ENCODE results near the gene AVP.

Gene AVP

DNA sequence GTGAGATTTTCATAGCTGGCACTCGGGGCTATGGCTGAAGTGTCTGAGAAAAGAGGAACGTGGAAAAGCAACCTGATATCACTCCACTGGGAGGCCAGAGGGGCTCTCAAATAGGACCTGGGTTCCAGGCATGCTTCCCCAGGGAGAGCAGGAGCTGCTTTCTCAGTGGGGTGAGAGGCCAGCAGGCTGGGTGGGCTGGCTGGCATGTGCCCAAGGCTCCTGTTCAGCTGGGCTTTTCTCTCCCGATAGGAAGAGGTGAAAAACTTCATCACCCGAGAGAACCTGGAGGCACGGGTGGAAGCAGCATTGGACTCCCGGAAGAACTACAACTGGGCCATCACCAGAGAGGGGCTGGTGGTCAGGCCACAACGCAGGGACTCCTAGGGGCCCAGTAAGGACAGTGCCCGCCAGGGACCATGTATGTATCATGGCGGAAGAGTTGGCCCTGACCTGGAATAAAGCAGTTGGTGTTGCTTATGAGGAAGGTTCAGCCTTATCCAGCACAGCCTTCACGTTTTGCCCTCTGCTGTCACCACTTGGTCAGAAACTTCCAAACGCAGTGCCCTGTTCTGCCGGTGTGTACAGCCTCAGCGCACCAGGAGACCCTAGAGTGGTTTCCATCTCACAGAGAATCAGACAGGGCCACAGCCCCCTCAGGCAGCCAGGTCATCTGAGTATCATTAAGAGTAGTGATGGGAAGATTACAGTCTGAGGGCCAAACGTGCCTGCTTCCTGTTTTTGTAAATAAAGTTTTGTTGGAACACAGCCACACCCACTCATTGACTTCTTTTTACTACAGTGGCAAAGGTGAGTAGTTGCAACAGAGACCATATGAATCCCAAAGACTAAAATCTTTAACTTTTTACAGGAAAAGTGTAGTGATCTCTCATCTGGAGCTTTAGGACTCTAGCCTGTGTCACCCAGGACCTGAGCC, 36.8 kb downstream of the AVP start:
- no peak for DNase-seq (ENCODE audit: low read depth)

DNA sequence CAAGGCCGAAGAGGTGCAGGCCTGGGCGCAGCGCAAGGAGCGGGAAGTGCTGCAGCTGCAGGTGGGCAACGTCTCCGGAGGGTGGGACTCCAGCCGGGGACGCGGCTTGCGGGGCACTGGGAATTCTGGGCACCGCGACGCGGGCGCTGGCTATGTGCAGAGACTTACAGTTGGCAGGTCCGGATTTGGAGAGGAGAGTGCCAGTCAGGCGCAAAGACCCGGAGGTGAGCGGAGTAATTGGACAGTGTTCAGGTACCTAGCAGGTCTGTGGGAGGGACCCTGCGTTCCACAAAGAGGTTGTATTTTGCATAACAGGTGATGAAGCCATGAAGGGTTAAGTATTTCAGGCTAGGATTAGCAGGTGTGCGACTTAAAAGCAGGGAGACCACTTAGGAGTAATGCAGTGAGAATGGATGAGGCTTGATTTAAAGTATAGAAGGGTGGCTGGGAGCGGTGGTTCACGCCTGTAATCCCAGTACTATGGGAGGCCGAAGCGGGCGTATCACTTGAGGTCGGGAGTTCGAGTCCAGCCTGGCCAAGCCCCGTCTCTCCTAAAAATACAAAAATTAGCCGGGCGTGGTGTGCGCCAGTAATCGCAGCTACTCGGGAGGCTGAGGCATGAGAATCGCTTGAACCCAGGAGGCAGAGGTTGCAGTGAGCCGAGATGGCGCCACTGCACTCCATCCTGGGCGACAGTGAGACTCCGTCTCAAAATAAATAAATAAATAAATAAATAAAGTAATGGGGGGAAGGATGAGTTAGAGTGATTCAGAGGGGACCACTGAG, 37.7 kb downstream of the AVP start:
- DNase-seq (ENCODE audit: low read depth) = no peak

- peak; percentile 64 for DNase-seq (ENCODE audit: low read depth)
These were observed 38.5 kb downstream of the AVP start, which contains the start of gene MRPS26 for GRCh38 chr20:3045816-3046676. Gene MRPS26, plus strand, starts transcription at chr20:3046052. Its CDS starts 17 bp downstream, at chr20:3046069.

DNA sequence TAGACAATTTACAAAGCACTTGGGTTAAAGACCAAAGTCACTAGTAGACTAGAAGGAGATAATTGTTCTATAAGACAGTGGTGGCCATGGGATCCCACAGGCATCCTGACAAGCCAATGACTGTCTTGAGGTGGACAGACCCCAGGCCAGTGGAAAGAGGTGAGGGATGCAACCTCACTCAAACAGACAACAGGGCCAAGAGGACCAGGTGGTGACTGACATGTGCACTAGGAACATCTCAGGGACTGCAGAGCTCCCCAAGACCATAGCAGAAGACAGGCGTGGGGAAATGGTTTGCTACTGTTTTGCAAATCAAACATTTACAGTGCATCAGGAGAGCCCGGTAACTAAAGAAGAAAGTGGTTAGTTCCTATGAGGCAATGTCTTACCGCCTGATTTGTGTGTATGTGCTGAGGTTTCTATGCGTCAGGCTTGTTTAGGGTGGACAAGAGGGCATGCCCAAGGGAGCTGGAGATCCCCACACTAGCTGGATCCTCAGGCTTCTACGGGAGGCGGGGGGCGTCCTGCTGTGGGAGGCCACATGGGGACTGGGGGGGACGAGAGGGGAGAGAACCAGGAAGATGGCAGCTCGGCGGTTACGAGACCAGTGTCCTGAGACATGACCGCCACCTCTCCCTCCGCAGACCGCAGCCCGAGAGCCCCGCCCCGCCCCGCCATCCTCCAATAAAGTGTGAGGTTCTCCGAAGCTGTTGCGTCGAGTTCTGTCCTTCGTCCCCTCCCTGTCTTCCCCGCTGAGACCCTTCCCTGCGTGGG, 39.3 kb downstream of the AVP start:
- DNase-seq (ENCODE audit: low read depth) = peak; percentile 26

DNA sequence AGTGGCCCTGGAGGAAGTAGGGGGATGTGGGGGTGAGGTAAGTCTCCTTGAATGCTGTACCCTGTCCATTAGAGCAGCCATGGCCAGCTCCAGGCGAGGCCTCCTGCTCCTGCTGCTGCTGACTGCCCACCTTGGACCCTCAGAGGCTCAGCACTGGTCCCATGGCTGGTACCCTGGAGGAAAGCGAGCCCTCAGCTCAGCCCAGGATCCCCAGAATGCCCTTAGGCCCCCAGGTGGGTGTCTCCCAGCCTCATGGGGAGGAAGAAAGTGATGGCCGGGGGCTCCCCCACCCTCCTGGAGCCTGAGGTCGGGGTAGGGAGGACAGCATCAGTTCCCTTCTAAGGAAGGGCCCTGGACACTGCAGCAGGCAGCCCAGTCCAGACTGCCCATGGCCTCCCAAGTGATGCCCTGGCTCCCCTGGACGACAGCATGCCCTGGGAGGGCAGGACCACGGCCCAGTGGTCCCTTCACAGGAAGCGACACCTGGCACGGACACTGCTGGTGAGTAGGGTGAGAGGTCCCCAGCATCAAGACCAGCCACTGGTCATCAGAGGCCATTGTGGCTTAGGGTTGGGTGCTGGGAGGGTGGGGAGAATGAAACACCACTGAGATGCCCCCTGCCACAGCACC, 40.1 kb downstream of the AVP start:
- DNase-seq (ENCODE audit: low read depth) = no peak

DNA sequence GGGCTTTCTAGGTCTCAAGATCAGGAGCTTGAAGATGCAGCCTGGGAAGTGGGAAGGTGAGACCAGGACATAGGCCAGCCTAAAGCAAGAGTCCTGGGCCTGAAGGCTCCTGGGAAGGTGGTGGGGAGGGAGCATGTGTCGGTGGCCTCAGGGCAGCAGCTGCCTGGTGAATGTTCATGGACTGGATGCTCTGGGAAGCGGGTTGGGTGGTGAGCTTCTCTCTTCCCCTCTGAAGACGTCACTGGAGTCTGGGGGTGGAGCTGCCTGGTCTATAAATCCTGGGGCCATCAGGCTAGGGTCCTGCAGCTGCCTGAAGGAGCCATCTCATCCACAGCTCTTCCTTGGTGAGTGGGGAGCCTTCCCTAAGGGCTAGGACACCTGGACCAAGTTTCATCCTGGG, 41.2 kb downstream of the AVP start, which contains the start of gene GNRH2:
Gene GNRH2 (plus strand): TSS at position 301 of the 400 bp plus-strand sequence. CDS start 793 bp downstream, outside the sequence.
- no peak for DNase-seq (ENCODE audit: low read depth)

DNA sequence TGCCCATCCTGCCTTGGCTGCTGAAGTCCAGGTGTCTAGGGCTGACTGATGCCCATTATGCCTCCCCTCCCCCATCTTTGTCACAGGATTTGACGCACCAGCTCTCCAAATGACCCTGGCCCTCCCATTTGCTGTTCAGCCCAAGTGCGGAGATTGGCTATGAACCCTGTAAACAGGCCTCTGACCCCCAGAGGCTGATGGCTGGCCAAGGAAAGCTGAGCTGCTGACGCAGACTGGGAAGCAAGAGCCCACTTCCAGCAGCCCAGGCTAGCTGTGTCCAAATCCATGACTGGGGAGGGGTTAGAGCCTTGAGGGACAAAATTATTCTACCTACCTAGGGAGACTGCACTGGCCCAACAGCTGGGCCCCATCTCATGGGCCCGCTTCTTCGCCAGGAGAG, 41.9 kb downstream of the AVP start:
- no peak for DNase-seq (ENCODE audit: low read depth)

DNA sequence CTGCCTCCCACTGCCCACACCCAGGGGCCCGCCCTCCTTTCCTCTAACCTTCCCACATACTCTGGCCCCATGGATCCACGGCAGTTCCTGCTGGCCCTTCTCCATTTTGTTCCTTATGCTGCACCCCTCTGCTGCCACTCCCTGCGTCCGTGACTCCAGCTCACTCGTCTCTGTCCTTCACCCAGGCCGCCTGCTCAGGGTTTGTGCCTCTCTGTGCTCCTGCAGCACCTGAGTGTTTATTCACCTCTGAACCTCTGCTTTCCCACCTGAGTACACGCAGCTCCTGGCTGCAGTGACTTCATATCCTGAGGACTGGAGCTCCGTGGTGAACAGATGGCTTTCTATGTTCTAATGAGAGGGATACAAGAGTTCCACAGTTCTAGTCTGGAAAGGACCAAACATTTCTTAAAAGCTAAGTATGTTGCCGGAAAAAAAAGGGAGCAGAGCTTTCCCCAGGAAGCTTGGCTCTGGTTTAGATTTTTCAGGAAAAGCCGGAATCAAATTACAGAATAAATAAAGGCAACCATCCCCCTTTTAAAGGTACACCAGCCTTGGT, 42.6 kb downstream of the AVP start:
- DNase-seq (ENCODE audit: low read depth) = no peak

GRCh38 chr20:3040086-3040485, 44.4 kb downstream of the AVP start:
- no peak for DNase-seq (ENCODE audit: low read depth)

- no peak for DNase-seq (ENCODE audit: low read depth)
These were observed 45.1 kb downstream of the AVP start for GRCh38 chr20:3039426-3039825.

GRCh38 chr20:3038454-3038853, 46.1 kb downstream of the AVP start:
- DNase-seq (ENCODE audit: low read depth) = no peak

DNA sequence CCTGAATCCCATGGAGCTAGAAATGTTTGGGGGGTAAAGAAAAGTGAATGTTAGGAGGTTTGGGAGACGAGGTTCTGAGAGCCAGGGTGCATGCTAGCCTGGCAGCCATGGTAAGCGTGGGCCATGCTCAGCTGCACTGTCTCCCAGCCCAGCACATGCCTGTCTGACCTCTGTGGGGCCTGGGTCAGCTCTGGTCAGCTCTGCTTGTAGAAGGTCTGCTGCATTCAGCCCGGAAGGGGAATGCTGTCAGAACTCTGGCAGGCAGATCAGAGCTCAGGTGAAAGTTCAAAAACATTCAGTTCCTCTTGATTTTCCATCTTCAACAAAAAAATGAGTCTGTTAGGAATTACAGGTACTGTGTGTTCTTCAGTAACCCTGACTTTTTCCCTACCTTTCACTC, 46.9 kb downstream of the AVP start:
- DNase-seq (ENCODE audit: low read depth) = no peak

DNA sequence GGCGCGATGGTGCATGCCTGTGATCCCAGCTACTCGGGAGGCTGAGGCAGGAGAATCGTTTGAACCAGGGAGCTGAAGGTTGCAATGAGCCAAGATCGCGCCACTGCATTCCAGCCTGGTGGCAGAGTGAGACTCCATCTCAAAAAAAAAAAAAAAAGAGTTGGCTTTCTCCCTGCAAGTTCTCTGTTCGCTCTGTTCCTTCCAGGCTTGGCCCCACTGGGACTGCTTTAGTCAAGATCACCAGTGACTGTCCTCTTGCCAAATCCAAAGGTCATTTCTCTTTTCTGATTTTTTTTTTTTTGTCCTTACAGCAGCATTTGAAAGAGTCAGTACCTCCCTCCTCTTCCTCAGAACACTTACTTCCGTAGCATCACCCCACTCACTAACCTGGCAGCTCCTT, 51.9 kb downstream of the AVP start:
- DNase-seq (ENCODE audit: low read depth) = no peak

All from stimulated activated CD8-positive, alpha-beta memory T cell treated with anti-CD3 and anti-CD28 coated beads, Interleukin-12 subunit alpha, Interleukin-12 subunit beta, amount 100 ng/mL, for 1 hour (primary cell).